Stomach (tissue), 9 donors: ENCODE measurements around the gene SEPTIN10. TPM values are rescaled to one million over a fixed set of nuclear protein-coding genes. Genes with fewer than 3 reads are reported as not detected.

Experiments
- DNase-seq, 2 donors: peaks; one replicate each; pipeline versions ENCODE4 v3.0.0 to v3.0.0-alpha.2; 2013 to 2019
- H3K27ac ChIP-seq, 5 donors: fragments of 200-600 bp in 4 of 5; sonication (generic) in 4 of 5; one replicate each; pipeline ENCODE4 v1.5.1; 2013 to 2019; ENCODE audit warnings: mild to moderate bottlenecking in 1 of 5, moderate library complexity in 1 of 5
- H3K27me3 ChIP-seq, 3 donors: fragments of 200-600 bp; sonication (generic); one replicate each; pipeline ENCODE4 v1.5.1; 2017 to 2019; ENCODE audit warnings: mixed run types in 1 of 3
- H3K36me3 ChIP-seq, 4 donors: fragments of 200-600 bp; sonication (generic); 1 replicate in 3 of 4; 2 replicates in 1 of 4; pipeline ENCODE4 v1.5.1; 2016 to 2019
- H3K4me1 ChIP-seq, 4 donors: fragments of 200-600 bp; sonication (generic); one replicate each; pipeline ENCODE4 v1.5.1; 2016 to 2019
- H3K4me3 ChIP-seq, 4 donors: fragments of 200-600 bp; sonication (generic) in 3 of 4; one replicate each; pipeline ENCODE4 v1.5.1; 2016 to 2019; ENCODE audit warnings: mild to moderate bottlenecking in 1 of 4
- H3K9me3 ChIP-seq, 4 donors: fragments of 200-600 bp; sonication (generic); one replicate each; pipeline ENCODE4 v1.5.1; 2016 to 2019
- CTCF ChIP-seq, 7 experiments: fragments of 450-650 bp in 4 of 7; fragments of 200-600 bp in 3 of 7; sonication (generic) in 3 of 7; IDR thresholded peaks; one replicate each; pipeline ENCODE4 v1.5.1; 2016 to 2019; ENCODE audit warnings: antibody characterized with exemption in 7 of 7, control low read depth in 2 of 7, mild to moderate bottlenecking in 1 of 7
- EP300 ChIP-seq: sonication (generic); formaldehyde crosslinking; IDR thresholded peaks from one replicate; pipeline ENCODE4 v1.6.1; 2017; ENCODE audit warnings: antibody characterized with exemption
- POLR2A ChIP-seq, 4 donors: fragments of 450-650 bp; IDR thresholded peaks; one replicate each; pipeline ENCODE4 v1.6.1; 2016; ENCODE audit warnings: antibody characterized with exemption in 4 of 4, control low read depth in 2 of 4, mild to moderate bottlenecking in 1 of 4, moderate library complexity in 1 of 4
- POLR2AphosphoS5 ChIP-seq, 3 donors: sonication (generic); formaldehyde crosslinking; IDR thresholded peaks; one replicate each; pipeline ENCODE4 v1.6.1; 2016; ENCODE audit warnings: antibody characterized with exemption in 3 of 3
- WGBS, 5 donors: extraction: QIAGEN DNeasy Blood & Tissue Kit in 3 of 5; methylation state at CpG; one replicate each; pipeline versions ENCODE4 v1.1.5 to v1.1.7; 2013 to 2018; 5-methylcytosine and 5-hydroxymethylcytosine counted together
- intact Hi-C: fragments of 100-400 bp; cut with DNase I; formaldehyde crosslinking; loops from one replicate; pipeline ENCODE4 v1.15.1; 2023; ENCODE audit warnings: low total_unique reads
- polyA plus RNA-seq, 3 donors: library from polyadenylated mRNA; stranded (reverse); fragments of 200-250 nt; gene quantifications; one replicate each; pipeline ENCODE4 v1.2.3, GENCODE V29; 2013
- total RNA-seq, 5 donors: library from RNA; depleted of rRNA; stranded (reverse); fragments of >200 nt; gene quantifications; one replicate each; pipeline versions ENCODE4 v1.1.0 to v1.2.3, GENCODE V29; 2014 to 2016
- donor health status: healthy with polysubstance abuse.
- donor health status: Bipolar disorder and iron deficiency.
- donor health status: healthy.

The SEPTIN10 gene
- total and polyA plus RNA-seq, 8 donors, result 24.9 to 101 (median 45.9) TPM

- H3K36me3 ChIP-seq, result no peaks in the 10 kb centered on the region
- 48 to 67% (median 57%) methylated on average over 17 to 20 of the region's 20 CpGs for WGBS, 5 donors
- H3K9me3 ChIP-seq, result no peaks in the 10 kb centered on the region
- H3K27me3 ChIP-seq, result no peaks in the 10 kb centered on the region
- peaks cover 4 to 31% (median 14%) of the 10 kb centered on the region in 4 donors for H3K4me1 ChIP-seq
- H3K27ac ChIP-seq, result peak overlapping the region in 4 of 5 donors; percentile 68 to 84 (median 80)
- TF ChIP-seq CTCF (IDR thresholded peaks at IDR 0.05) (no peak), POLR2AphosphoS5 (IDR thresholded peaks at IDR 0.05) (peak in 2 of 3 donors; percentile 43 to 56)
- H3K4me3 ChIP-seq, result no peak overlapping the region
- DNase-seq, result peak in 1 of 2 donors; percentile 87
- intact Hi-C loops, result no loop called here
Observed at GRCh38 chr2:109513749-109514588, 99.8 kb downstream of the SEPTIN10 start.

- no peak overlapping the region for H3K4me3 ChIP-seq
- 84 to 95% (median 93%) methylated on average over 5 of the region's 5 CpGs for WGBS, 5 donors
- intact Hi-C loops, result no loop called here
- no peak overlapping the region for H3K27ac ChIP-seq
- no peaks in the 10 kb centered on the region for H3K27me3 ChIP-seq
- peaks cover 4 to 31% (median 14%) of the 10 kb centered on the region in 4 donors for H3K4me1 ChIP-seq
- DNase-seq, result no peak
- TF ChIP-seq EP300 (no peak), CTCF (IDR thresholded peaks at IDR 0.05) (no peak), POLR2AphosphoS5 (IDR thresholded peaks at IDR 0.05) (no peak), POLR2A (IDR thresholded peaks at IDR 0.05) (no peak)
- H3K9me3 ChIP-seq, result no peaks in the 10 kb centered on the region
- H3K36me3 ChIP-seq, result no peaks in the 10 kb centered on the region
Observed at GRCh38 chr2:109513230-109513629, 100.5 kb downstream of the SEPTIN10 start.

- TF ChIP-seq CTCF (IDR thresholded peaks at IDR 0.05), result no peak
- no peaks in the 10 kb centered on the region for H3K27me3 ChIP-seq
- DNase-seq, result no peak
- intact Hi-C loops, result no loop called here
- WGBS, 5 donors, result 20 to 95% (median 80%) methylated on average over 1 to 5 of the region's 5 CpGs
- H3K4me1 ChIP-seq, result peaks cover 4 to 31% (median 14%) of the 10 kb centered on the region in 4 donors
- H3K4me3 ChIP-seq, result no peak overlapping the region
- H3K9me3 ChIP-seq, result no peaks in the 10 kb centered on the region
- H3K36me3 ChIP-seq, result no peaks in the 10 kb centered on the region
- no peak overlapping the region for H3K27ac ChIP-seq
Observed at GRCh38 chr2:109512076-109512475, 101.7 kb downstream of the SEPTIN10 start.

- Histone ChIP-seq H3K4me1 (peaks cover 4 to 31% (median 14%) of the 10 kb centered on the region in 4 donors), H3K36me3 (no peaks in the 10 kb centered on the region), H3K9me3 (peaks cover 0 to under 1% (median 0%) of the 10 kb centered on the region in 4 donors), H3K27ac (no peak overlapping the region), H3K27me3 (no peaks in the 10 kb centered on the region), H3K4me3 (no peak overlapping the region)
- DNase-seq, result no peak
- WGBS, 5 donors, result 73 to 81% (median 77%) methylated on average over 3 of the region's 3 CpGs
- intact Hi-C loops, result loop anchor here (2.0 kb wide), 1 partner anchor 384 kb away; no protein-coding TSS in a partner anchor
- no peak for TF ChIP-seq POLR2A (IDR thresholded peaks at IDR 0.05)
- no peak for TF ChIP-seq POLR2AphosphoS5 (IDR thresholded peaks at IDR 0.05)
- TF ChIP-seq EP300, result no peak
- TF ChIP-seq CTCF (IDR thresholded peaks at IDR 0.05), result no peak
Observed at GRCh38 chr2:109511168-109511567, 102.6 kb downstream of the SEPTIN10 start.
